Measurements from ENCODE around the gene CTTNBP2NL.

- TF ChIP-seq, protein P1, sequence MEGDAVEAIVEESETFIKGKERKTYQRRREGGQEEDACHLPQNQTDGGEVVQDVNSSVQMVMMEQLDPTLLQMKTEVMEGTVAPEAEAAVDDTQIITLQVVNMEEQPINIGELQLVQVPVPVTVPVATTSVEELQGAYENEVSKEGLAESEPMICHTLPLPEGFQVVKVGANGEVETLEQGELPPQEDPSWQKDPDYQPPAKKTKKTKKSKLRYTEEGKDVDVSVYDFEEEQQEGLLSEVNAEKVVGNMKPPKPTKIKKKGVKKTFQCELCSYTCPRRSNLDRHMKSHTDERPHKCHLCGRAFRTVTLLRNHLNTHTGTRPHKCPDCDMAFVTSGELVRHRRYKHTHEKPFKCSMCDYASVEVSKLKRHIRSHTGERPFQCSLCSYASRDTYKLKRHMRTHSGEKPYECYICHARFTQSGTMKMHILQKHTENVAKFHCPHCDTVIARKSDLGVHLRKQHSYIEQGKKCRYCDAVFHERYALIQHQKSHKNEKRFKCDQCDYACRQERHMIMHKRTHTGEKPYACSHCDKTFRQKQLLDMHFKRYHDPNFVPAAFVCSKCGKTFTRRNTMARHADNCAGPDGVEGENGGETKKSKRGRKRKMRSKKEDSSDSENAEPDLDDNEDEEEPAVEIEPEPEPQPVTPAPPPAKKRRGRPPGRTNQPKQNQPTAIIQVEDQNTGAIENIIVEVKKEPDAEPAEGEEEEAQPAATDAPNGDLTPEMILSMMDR (conservative IDR thresholded peaks at IDR 0.05; ENCODE audit: low read depth, low read length), result no peak
- TF ChIP-seq ELK1 (IDR thresholded peaks at IDR 0.05; ENCODE audit: borderline replicate concordance, low read depth, low read length) (no peak), MAFK (IDR thresholded peaks at IDR 0.05; ENCODE audit: low read depth, low read length) (no peak), POLR2A (IDR thresholded peaks at IDR 0.05; ENCODE audit: low read depth, low read length) (no peak), MXI1 (IDR thresholded peaks at IDR 0.05; ENCODE audit: borderline replicate concordance, low read depth, low read length) (no peak), RAD21 (IDR thresholded peaks at IDR 0.05; ENCODE audit: low read length) (no peak), USF2 (IDR thresholded peaks at IDR 0.05; ENCODE audit: low read depth, low read length) (no peak), RCOR1 (IDR thresholded peaks at IDR 0.05; ENCODE audit: insufficient replicate concordance, low read length) (no peak), CEBPB (IDR thresholded peaks at IDR 0.05; ENCODE audit: low read depth, low read length) (no peak), MAZ (IDR thresholded peaks at IDR 0.05; ENCODE audit: borderline replicate concordance, low read depth, low read length) (no peak), SMC3 (IDR thresholded peaks at IDR 0.05; ENCODE audit: low read depth, low read length) (no peak)
These were observed 62.7 kb downstream of the CTTNBP2NL start for GRCh38 chr1:112458756-112459155.
